Measurements from ENCODE around the gene DOCK2. TPM values are rescaled to one million over a fixed set of nuclear protein-coding genes. Genes with fewer than 3 reads are reported as not detected.
"Not testable (repeated sequence)": the region's sequence is repeated elsewhere in the genome, so short reads cannot be mapped to it uniquely, and the experiment has no call there.

DOCK2 gene
- polyA plus RNA-seq, 1 donor (not counting 4 experiments of a cell fraction or from before 2014, with no cell fraction given), result 0.21 TPM

GRCh38 chr5:169610606-169611005 lies 26.5 kb upstream of the DOCK2 start:
- Histone ChIP-seq H3K4me1 (ENCODE audit: control insufficient read depth, extremely low read depth, insufficient read depth, low read length) (no peaks in the 10 kb centered on the region), H3K9me3 (ENCODE audit: control insufficient read depth, low read depth, low read length) (no peaks in the 10 kb centered on the region), H2AFZ (ENCODE audit: control insufficient read depth, low read length) (no peak overlapping the region), H3K27me3 (ENCODE audit: control insufficient read depth, extremely low read depth, insufficient read depth, low read length) (no peaks in the 10 kb centered on the region), H3K27ac (ENCODE audit: control insufficient read depth, insufficient read depth, low read length) (no peak overlapping the region), H3K4me3 (ENCODE audit: control insufficient read depth in 2 of 3, extremely low read depth in 1 of 3, insufficient read depth in 2 of 3, low read depth in 1 of 3, low read length in 3 of 3) (no peak overlapping the region), H3K9ac (ENCODE audit: control insufficient read depth, extremely low read depth, insufficient read depth, low read length) (no peak overlapping the region), H3K4me2 (ENCODE audit: control insufficient read depth, extremely low read depth, insufficient read depth, low read depth, low read length) (no peak overlapping the region), H3K79me2 (ENCODE audit: control insufficient read depth, insufficient read depth, low read length) (no peaks in the 10 kb centered on the region), H4K20me1 (ENCODE audit: control insufficient read depth, extremely low read depth, insufficient read depth, low read length) (no peaks in the 10 kb centered on the region), H3K9me1 (ENCODE audit: control insufficient read depth, extremely low read depth, insufficient read depth, low read length) (no peaks in the 10 kb centered on the region), H3K36me3 (ENCODE audit: control insufficient read depth in 2 of 2, extremely low read depth in 1 of 2, insufficient read depth in 2 of 2, low read length in 2 of 2) (no peaks in the 10 kb centered on the region)
- TF ChIP-seq CTCF (optimal IDR thresholded peaks at IDR 0.05 in 1 of 3, IDR thresholded peaks at IDR 0.05 in 1 of 3, conservative IDR thresholded peaks at IDR 0.05 in 1 of 3; ENCODE audit: extremely low read depth in 1 of 3, insufficient read depth in 2 of 3, low read length in 3 of 3), result no peak
- no peak for TF ChIP-seq EZH2 (IDR thresholded peaks at IDR 0.05; ENCODE audit: low read length)
- FAIRE-seq, result no peak
- dilution Hi-C loops (cut with MboI; ENCODE audit: extremely low pct_ligation_motif_present, low sequenced_read_pairs), result no loop called here
- no peak for DNase-seq (ENCODE audit: low read depth, low spot score)

GRCh38 chr5:169615561-169615960 lies 21.5 kb upstream of the DOCK2 start:
- Histone ChIP-seq H3K4me3 (ENCODE audit: control insufficient read depth in 2 of 3, extremely low read depth in 1 of 3, insufficient read depth in 2 of 3, low read depth in 1 of 3, low read length in 3 of 3) (no peak overlapping the region), H4K20me1 (ENCODE audit: control insufficient read depth, extremely low read depth, insufficient read depth, low read length) (no peaks in the 10 kb centered on the region), H3K4me2 (ENCODE audit: control insufficient read depth, extremely low read depth, insufficient read depth, low read depth, low read length) (no peak overlapping the region), H3K27ac (ENCODE audit: control insufficient read depth, insufficient read depth, low read length) (no peak overlapping the region), H3K36me3 (ENCODE audit: control insufficient read depth in 2 of 2, extremely low read depth in 1 of 2, insufficient read depth in 2 of 2, low read length in 2 of 2) (no peaks in the 10 kb centered on the region), H3K4me1 (ENCODE audit: control insufficient read depth, extremely low read depth, insufficient read depth, low read length) (no peaks in the 10 kb centered on the region), H3K9me3 (ENCODE audit: control insufficient read depth, low read depth, low read length) (no peaks in the 10 kb centered on the region), H3K9me1 (ENCODE audit: control insufficient read depth, extremely low read depth, insufficient read depth, low read length) (no peaks in the 10 kb centered on the region), H3K27me3 (ENCODE audit: control insufficient read depth, extremely low read depth, insufficient read depth, low read length) (no peaks in the 10 kb centered on the region), H2AFZ (ENCODE audit: control insufficient read depth, low read length) (no peak overlapping the region), H3K9ac (ENCODE audit: control insufficient read depth, extremely low read depth, insufficient read depth, low read length) (no peak overlapping the region), H3K79me2 (ENCODE audit: control insufficient read depth, insufficient read depth, low read length) (no peaks in the 10 kb centered on the region)
- FAIRE-seq, result no peak
- dilution Hi-C loops (cut with MboI; ENCODE audit: extremely low pct_ligation_motif_present, low sequenced_read_pairs), result no loop called here
- no peak for TF ChIP-seq CTCF (optimal IDR thresholded peaks at IDR 0.05 in 1 of 3, IDR thresholded peaks at IDR 0.05 in 1 of 3, conservative IDR thresholded peaks at IDR 0.05 in 1 of 3; ENCODE audit: extremely low read depth in 1 of 3, insufficient read depth in 2 of 3, low read length in 3 of 3)
- TF ChIP-seq EZH2 (IDR thresholded peaks at IDR 0.05; ENCODE audit: low read length), result no peak
- DNase-seq (ENCODE audit: low read depth, low spot score), result no peak

GRCh38 chr5:169624307-169624706 lies 12.8 kb upstream of the DOCK2 start:
- H3K27me3 ChIP-seq (ENCODE audit: control insufficient read depth, extremely low read depth, insufficient read depth, low read length); dilution Hi-C loops (cut with MboI; ENCODE audit: extremely low pct_ligation_motif_present, low sequenced_read_pairs); DNase-seq (ENCODE audit: low read depth, low spot score); H4K20me1 ChIP-seq (ENCODE audit: control insufficient read depth, extremely low read depth, insufficient read depth, low read length); H3K79me2 ChIP-seq (ENCODE audit: control insufficient read depth, insufficient read depth, low read length); H3K4me1 ChIP-seq (ENCODE audit: control insufficient read depth, extremely low read depth, insufficient read depth, low read length); FAIRE-seq; H3K9me1 ChIP-seq (ENCODE audit: control insufficient read depth, extremely low read depth, insufficient read depth, low read length); H3K9ac ChIP-seq (ENCODE audit: control insufficient read depth, extremely low read depth, insufficient read depth, low read length); H3K36me3 ChIP-seq (ENCODE audit: control insufficient read depth in 2 of 2, extremely low read depth in 1 of 2, insufficient read depth in 2 of 2, low read length in 2 of 2); H3K9me3 ChIP-seq (ENCODE audit: control insufficient read depth, low read depth, low read length); H3K4me3 ChIP-seq (ENCODE audit: control insufficient read depth in 2 of 3, extremely low read depth in 1 of 3, insufficient read depth in 2 of 3, low read depth in 1 of 3, low read length in 3 of 3); H3K4me2 ChIP-seq (ENCODE audit: control insufficient read depth, extremely low read depth, insufficient read depth, low read depth, low read length); H2AFZ ChIP-seq (ENCODE audit: control insufficient read depth, low read length); H3K27ac ChIP-seq (ENCODE audit: control insufficient read depth, insufficient read depth, low read length): not testable (repeated sequence)

Data from keratinocyte (primary cell).